ENCODE data around the gene PCNX2.

- TF ChIP-seq CTCF (IDR thresholded peaks at IDR 0.05) (no peak), POLR2A (IDR thresholded peaks at IDR 0.05) (no peak)
Measured at GRCh38 chr1:233033361-233033760, 262.2 kb downstream of the PCNX2 start.

Measured in heart left ventricle (tissue), 13 donors.